Fibroblast of skin of abdomen (primary cell): ENCODE data around the gene GPD2. TPM values are rescaled to one million over a fixed set of nuclear protein-coding genes. Genes with fewer than 3 reads are reported as not detected.
A peak's percentile ranks its signal among the peaks of the same experiment; 100 is the strongest.

ENCODE experiments used
- DNase-seq: peaks from one replicate; pipeline ENCODE4 v3.0.0-alpha.2; 2013
- polyA plus RNA-seq, 2 experiments: library from polyadenylated mRNA; unstranded; fragments of 120-200 nt; gene quantifications; one replicate each; pipeline ENCODE4 v1.2.1, GENCODE V29; 2013; ENCODE audit not compliant: insufficient read length in 2 of 2

Gene GPD2
- 16.1 TPM for polyA plus RNA-seq (2013, experiment 1 of 2; ENCODE audit: insufficient read length)
- 14.5 TPM for polyA plus RNA-seq (2013, experiment 2 of 2; ENCODE audit: insufficient read length)

DNA sequence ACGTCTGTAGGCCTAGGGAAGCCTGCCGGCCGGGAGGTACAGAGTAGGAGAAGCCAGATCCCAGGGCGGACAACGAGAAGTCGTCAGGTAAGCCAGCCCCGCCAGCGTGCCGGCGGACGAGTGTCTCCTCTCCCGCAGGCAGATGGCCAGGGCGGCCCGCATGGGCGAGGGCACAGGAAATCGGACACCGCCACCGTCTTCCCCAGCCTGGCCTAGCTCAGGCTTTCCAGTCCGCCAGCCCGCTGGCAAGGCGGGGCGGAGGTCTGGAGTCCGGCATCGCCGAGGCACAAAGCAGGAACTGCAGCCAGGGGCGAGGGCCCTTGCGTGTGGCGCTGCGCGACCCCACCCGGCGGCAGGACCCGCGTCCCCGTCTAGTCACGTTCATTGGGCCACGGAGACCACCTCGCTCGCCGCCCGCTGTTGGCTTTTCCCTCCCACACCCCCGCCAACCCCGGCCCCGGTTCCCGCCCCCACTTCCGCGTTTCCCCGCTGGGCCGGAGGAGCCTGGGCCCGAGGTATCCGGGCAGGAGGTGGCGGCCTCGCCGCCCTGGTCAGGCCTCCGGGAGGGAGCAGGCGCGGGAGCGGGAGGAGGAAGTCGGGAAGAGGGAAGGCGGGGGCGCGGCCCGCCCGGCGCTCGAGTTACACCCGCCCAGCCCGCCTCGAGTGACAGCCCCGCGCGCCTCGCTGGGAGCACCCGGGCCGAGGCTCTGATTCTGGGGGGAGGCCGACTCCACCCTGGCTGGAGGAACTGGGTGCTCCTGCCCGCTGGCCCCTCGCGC is at the start of gene GPD2:
Gene GPD2 (plus strand): TSS at position 662 of the 779 bp plus-strand sequence. CDS start 39,727 bp downstream, outside the sequence.
- DNase-seq: peak; percentile 85

- DNase-seq: no peak
Observed at GRCh38 chr2:156394033-156394741, 42.0 kb upstream of the GPD2 start.

- no peak for DNase-seq
Observed at GRCh38 chr2:156396126-156396525, 40.1 kb upstream of the GPD2 start.

DNA sequence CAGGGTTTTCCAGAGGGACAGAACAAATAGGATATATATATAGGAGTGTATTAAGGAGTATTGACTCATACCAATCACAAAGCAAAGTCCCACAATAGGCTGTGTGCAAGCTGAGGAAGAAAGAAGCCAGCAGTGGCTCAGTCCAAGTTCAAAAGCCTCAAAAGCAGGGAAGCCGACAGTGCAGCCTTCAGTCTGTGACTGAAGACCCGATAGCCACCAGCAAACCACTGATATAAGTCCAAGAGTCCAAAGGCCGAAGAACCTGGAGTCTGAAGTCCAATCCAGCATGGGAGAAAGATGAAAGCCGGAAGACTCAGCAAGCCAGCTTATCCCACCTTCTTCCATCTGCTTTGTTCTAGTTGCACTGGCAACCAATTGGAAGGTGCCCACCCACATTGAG is 39.0 kb upstream of the GPD2 start:
- no peak for DNase-seq

- DNase-seq: no peak
Observed at GRCh38 chr2:156398176-156398575, 38.0 kb upstream of the GPD2 start.

DNA sequence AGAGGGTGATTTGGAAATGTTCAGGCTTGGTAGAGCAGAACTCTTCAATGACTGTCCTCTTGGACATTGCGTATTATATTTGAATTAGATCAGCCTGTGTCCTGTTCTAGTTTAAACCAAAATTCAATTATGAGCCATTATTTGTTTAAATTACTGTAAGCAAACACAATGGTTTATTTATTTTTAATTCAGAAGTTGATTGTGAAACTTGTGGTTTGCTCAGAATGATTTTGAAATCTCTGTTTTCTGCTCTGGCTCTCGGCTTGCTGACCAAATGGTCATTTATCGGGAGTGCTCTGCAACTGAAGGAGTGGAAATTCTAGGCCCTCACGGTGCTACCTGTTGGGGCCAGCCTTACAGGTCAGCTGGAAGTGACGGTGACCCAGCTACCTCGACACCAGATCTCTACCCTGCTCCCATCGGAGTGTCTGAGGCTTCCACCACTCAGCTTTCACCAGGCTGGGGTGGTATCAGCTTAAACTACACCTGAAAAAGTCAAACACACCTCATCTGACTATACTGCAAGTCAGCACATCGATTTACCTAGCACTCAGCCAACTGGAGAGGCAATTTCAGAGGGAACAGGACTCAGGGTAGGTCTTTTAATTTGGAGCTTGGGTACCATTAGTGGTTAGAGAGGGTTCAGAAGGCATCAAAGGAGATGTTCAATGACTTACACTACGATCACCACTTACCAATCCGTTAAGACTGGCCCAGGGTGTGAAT is 36.8 kb upstream of the GPD2 start:
- no peak for DNase-seq

DNA sequence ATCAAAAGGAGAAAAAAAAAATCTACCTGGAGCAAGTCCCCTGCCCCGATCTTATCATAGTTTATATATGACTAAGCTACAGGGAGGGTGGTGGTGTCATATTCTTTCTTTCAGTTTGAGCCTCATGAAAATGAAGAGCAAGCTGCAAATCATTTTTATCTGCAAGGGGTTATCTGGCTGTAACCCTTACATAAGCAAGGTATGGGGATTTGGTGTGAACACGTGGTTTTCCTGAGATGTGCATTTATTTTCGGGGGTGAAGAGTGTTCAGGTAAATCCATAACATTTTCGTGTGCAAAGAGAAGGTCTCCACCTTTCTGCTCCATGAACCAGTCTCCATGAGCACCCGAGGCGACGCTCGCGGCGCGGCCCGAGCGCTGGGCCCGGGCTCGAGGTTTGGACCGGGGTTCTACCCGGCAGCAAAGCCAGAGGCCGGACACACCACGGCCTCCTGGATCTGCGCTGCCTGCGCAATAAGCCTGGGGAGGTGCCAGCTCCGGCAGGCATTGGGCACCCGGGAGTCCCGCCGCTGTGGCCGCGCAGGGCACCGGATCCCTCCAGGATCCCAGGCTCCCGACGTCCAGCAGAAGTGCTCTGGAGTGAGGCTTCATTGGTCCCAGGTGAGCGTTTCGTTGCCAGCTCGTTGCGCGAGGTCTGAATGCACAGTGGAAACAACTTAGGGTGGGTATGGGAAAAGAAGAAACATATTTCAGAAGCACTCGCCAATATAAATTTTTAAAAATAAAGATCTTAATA is 36.1 kb upstream of the GPD2 start:
- DNase-seq: peak; percentile 68

DNA sequence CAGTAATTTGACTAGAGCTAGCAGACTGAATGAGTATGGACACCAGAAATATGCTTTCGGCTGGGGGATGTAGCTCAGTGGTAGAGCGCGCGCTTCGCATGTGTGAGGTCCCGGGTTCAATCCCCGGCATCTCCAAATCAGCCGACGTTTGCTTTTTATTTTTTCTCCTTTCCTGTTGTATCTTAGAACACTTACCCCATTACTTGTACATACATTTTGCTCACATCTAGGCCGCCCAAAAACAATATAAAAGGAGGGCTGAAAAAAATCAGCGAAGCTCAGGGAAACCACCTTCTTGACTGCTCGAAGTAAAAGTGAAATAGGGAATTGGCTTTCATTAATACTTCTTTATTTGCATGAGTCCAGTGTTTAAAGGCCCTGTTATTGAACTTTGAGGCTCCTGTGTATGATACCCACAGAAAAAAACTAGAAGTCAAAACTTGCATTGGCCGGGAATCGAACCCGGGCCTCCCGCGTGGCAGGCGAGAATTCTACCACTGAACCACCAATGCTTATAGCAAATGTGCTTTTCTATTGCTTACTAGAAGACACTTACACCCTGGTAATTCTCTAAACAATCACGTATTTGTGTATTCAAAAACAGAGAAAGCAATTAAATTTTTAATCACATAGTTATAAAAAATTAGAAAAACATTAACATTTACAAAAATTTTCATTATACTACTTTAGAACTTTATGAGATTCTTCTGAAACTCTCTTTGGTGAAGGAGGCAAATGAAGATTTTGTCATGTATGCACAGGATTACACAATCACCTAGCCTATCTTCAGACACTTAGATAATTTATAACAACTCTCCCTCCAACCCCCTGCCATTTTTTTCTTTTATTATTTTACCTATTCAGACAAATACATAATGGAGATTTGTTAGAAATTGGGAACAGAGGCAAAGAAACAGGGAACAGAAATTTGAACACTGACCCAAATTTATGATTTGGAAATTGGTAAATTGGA is 35.2 kb upstream of the GPD2 start:
- DNase-seq: peak; percentile 81

- DNase-seq: no peak
Observed at GRCh38 chr2:156401861-156402260, 34.3 kb upstream of the GPD2 start.

GRCh38 chr2:156405586-156405985 is 30.6 kb upstream of the GPD2 start:
- DNase-seq: peak; percentile 8

GRCh38 chr2:156411835-156412234 is 24.3 kb upstream of the GPD2 start:
- DNase-seq: no peak

DNA sequence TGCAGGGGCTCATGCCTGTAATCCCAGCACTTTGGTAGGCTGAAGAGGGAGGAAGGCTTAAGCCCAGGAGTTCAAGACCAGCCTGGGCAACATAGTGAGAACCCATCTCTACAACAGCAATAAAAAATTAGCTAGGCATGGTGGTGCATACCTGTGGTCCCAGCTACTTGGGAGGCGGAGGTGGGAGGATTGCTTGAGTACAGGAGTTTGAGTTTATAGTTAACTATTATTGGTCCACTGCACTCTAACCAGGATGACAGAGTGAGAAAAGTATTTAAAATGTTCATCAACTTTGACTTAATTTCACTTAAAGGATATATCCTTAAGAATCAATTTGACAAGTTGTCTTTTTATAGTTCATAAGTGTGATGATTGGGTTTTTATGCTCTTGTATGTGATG is 14.3 kb upstream of the GPD2 start:
- DNase-seq: no peak

DNA sequence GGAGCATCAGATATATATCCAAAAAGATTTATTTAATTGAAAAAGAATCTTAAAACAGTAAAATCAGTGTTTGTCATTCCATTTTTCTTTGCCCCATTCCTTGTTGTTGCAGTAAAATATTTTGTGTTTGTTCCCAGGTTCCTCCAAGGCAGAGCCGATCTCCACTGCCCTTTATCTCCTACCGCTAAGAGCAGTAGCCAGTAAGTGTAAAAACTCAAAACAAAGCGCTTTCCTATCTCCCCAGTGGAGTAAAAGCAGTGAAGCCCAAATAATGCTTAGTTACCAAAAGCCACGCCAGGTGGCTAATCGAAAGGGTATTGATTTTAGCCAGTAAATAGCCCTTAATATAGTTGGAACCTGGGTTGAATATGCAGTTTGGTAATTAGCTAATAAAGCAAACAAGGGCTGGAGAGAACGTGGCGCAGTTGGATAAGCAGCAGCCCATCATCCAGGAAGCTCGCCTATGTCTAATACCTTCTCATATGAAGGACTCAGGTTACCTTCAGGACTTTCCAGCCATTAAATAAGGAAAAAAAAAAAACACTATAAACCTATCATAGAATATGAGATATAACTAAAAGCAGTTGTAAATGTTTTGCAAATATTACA is 12.4 kb upstream of the GPD2 start:
- no peak for DNase-seq

- DNase-seq: no peak
Observed at GRCh38 chr2:156427074-156427473, 9.1 kb upstream of the GPD2 start.

- DNase-seq: no peak
Observed at GRCh38 chr2:156429211-156429610, 7.0 kb upstream of the GPD2 start.

- DNase-seq: no peak
Observed at GRCh38 chr2:156430236-156430979, 5.8 kb upstream of the GPD2 start.

- DNase-seq: peak; percentile 60
Observed at GRCh38 chr2:156430980-156431358, 5.2 kb upstream of the GPD2 start.

- DNase-seq: peak; percentile 59
Observed at GRCh38 chr2:156434461-156435291, 1.5 kb upstream of the GPD2 start.

- DNase-seq: no peak
Observed at GRCh38 chr2:156435396-156435717, 822 bp upstream of the GPD2 start.
